H1 (cell line): ENCODE measurements around the gene RAB39B. TPM values are rescaled to one million over a fixed set of nuclear protein-coding genes. Genes with fewer than 3 reads are reported as not detected.

ENCODE experiments used
- CHD1 ChIP-seq: IDR thresholded peaks from 2 replicates; pipeline ENCODE4 v1.6.1; 2012; ENCODE audit warnings: low read depth, low read length, improper control_type of control experiment
- CREB1 ChIP-seq: IDR thresholded peaks from 2 replicates; pipeline ENCODE4 v1.6.1; 2012; ENCODE audit warnings: inconsistent platforms
- JUND ChIP-seq: IDR thresholded peaks from 2 replicates; pipeline ENCODE4 v1.6.1; 2011; ENCODE audit warnings: mild to moderate bottlenecking, improper control_type of control experiment, low read length
- KDM1A ChIP-seq: fragments of 200-600, 300-600 bp; sonication (generic); IDR thresholded peaks from 2 replicates; pipeline ENCODE4 v1.7.1; 2016; ENCODE audit warnings: mild to moderate bottlenecking, low read length, borderline replicate concordance
- NANOG ChIP-seq: IDR thresholded peaks from 2 replicates; pipeline ENCODE4 v1.6.1; 2011; ENCODE audit warnings: low read length, low read depth, mild to moderate bottlenecking, inconsistent platforms; ENCODE audit not compliant: insufficient read depth, poor library complexity, severe bottlenecking
- SP4 ChIP-seq: IDR thresholded peaks from 2 replicates; pipeline ENCODE4 v1.6.1; 2012; ENCODE audit warnings: low read length, inconsistent platforms
- SUZ12 ChIP-seq: fragments of 200-600 bp; sonication (generic); IDR thresholded peaks from 2 replicates; pipeline ENCODE4 v1.6.1; 2012; ENCODE audit warnings: mild to moderate bottlenecking, inconsistent platforms, low read length, moderate library complexity, mixed read lengths
- TEAD4 ChIP-seq: IDR thresholded peaks from 2 replicates; pipeline ENCODE4 v1.6.1; 2012; ENCODE audit warnings: low read depth, low read length, inconsistent platforms, mixed read lengths
- polyA plus RNA-seq, 7 experiments: library from polyadenylated mRNA; depleted of rRNA in 3 of 7; stranded (reverse) in 5 of 7; unstranded in 2 of 7; fragments of >200 nt in 5 of 7; fragments of 200-250 nt in 2 of 7; gene quantifications; 1 replicate in 5 of 7; 2 replicates in 1 of 7; 4 replicates in 1 of 7; pipeline versions ENCODE4 v1.2.1 to v1.2.3, GENCODE V29; 2011 to 2013; ENCODE audit warnings: missing spikeins in 2 of 7, mixed read lengths in 2 of 7
- total RNA-seq: library from RNA; stranded (reverse); fragmentation: NEBNext Ultra II Directional; extraction: Animal tissue kit (Norgen Biotek cat#: 25700); gene quantifications from 2 replicates; pipeline ENCODE4 v1.2.1, GENCODE V29; 2021
- TF ChIP-seq, protein P1 (sequence below): fragments of 300-600 bp; sonication (generic); IDR thresholded peaks from 2 replicates; pipeline ENCODE4 v1.7.1; 2012; ENCODE audit warnings: low read length, moderate library complexity, mild to moderate bottlenecking, inconsistent platforms; ENCODE audit not compliant: insufficient replicate concordance

Gene RAB39B
- total and polyA plus RNA-seq, 2 of the 8 experiments (the other 6 are each of a cell fraction or from before 2014, with no cell fraction given) = 3.1 to 9.3 TPM

DNA sequence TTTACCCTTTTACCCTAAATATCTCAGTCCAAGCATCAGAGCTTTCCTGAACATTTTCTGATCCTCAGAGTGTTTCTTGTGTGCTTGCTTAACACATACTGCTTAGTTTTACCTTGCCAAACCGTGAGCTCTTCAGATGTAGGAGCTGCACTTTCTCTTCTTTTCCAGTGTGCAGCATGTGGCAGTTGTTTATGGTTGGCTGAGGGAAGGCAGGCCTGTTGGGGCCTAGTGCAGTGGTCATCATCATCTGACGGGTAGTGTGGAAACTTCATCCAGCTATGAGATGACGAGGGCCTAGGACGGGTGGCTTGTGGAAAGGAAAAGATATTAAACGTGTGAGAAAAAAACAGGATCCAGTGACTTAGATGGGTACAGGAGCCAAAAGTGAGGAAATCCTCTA lies 26.6 kb downstream of the RAB39B start (continued):
- TF ChIP-seq, protein P1, sequence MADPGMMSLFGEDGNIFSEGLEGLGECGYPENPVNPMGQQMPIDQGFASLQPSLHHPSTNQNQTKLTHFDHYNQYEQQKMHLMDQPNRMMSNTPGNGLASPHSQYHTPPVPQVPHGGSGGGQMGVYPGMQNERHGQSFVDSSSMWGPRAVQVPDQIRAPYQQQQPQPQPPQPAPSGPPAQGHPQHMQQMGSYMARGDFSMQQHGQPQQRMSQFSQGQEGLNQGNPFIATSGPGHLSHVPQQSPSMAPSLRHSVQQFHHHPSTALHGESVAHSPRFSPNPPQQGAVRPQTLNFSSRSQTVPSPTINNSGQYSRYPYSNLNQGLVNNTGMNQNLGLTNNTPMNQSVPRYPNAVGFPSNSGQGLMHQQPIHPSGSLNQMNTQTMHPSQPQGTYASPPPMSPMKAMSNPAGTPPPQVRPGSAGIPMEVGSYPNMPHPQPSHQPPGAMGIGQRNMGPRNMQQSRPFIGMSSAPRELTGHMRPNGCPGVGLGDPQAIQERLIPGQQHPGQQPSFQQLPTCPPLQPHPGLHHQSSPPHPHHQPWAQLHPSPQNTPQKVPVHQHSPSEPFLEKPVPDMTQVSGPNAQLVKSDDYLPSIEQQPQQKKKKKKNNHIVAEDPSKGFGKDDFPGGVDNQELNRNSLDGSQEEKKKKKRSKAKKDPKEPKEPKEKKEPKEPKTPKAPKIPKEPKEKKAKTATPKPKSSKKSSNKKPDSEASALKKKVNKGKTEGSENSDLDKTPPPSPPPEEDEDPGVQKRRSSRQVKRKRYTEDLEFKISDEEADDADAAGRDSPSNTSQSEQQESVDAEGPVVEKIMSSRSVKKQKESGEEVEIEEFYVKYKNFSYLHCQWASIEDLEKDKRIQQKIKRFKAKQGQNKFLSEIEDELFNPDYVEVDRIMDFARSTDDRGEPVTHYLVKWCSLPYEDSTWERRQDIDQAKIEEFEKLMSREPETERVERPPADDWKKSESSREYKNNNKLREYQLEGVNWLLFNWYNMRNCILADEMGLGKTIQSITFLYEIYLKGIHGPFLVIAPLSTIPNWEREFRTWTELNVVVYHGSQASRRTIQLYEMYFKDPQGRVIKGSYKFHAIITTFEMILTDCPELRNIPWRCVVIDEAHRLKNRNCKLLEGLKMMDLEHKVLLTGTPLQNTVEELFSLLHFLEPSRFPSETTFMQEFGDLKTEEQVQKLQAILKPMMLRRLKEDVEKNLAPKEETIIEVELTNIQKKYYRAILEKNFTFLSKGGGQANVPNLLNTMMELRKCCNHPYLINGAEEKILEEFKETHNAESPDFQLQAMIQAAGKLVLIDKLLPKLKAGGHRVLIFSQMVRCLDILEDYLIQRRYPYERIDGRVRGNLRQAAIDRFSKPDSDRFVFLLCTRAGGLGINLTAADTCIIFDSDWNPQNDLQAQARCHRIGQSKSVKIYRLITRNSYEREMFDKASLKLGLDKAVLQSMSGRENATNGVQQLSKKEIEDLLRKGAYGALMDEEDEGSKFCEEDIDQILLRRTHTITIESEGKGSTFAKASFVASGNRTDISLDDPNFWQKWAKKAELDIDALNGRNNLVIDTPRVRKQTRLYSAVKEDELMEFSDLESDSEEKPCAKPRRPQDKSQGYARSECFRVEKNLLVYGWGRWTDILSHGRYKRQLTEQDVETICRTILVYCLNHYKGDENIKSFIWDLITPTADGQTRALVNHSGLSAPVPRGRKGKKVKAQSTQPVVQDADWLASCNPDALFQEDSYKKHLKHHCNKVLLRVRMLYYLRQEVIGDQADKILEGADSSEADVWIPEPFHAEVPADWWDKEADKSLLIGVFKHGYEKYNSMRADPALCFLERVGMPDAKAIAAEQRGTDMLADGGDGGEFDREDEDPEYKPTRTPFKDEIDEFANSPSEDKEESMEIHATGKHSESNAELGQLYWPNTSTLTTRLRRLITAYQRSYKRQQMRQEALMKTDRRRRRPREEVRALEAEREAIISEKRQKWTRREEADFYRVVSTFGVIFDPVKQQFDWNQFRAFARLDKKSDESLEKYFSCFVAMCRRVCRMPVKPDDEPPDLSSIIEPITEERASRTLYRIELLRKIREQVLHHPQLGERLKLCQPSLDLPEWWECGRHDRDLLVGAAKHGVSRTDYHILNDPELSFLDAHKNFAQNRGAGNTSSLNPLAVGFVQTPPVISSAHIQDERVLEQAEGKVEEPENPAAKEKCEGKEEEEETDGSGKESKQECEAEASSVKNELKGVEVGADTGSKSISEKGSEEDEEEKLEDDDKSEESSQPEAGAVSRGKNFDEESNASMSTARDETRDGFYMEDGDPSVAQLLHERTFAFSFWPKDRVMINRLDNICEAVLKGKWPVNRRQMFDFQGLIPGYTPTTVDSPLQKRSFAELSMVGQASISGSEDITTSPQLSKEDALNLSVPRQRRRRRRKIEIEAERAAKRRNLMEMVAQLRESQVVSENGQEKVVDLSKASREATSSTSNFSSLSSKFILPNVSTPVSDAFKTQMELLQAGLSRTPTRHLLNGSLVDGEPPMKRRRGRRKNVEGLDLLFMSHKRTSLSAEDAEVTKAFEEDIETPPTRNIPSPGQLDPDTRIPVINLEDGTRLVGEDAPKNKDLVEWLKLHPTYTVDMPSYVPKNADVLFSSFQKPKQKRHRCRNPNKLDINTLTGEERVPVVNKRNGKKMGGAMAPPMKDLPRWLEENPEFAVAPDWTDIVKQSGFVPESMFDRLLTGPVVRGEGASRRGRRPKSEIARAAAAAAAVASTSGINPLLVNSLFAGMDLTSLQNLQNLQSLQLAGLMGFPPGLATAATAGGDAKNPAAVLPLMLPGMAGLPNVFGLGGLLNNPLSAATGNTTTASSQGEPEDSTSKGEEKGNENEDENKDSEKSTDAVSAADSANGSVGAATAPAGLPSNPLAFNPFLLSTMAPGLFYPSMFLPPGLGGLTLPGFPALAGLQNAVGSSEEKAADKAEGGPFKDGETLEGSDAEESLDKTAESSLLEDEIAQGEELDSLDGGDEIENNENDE = no peak
- TF ChIP-seq CREB1 (no peak), SUZ12 (no peak), CHD1 (no peak), TEAD4 (no peak), SP4 (no peak), JUND (no peak), KDM1A (no peak), NANOG (no peak)
- TF ChIP-seq, all 59 proteins: peak for 0
